ENCODE results near the gene ARHGEF9.

GRCh38 chrX:63751481-63751880, 33.5 kb downstream of the ARHGEF9 start:
- no peak for TF ChIP-seq TAF1 (IDR thresholded peaks at IDR 0.05; ENCODE audit: borderline replicate concordance, insufficient read depth, low read length)
- no peak for TF ChIP-seq POLR2AphosphoS5 (IDR thresholded peaks at IDR 0.05; ENCODE audit: low read depth, low read length)
